C4-2B (cell line): ENCODE measurements around the gene NEDD4L.

Experiments used
- CTCF ChIP-seq: fragments of 450-650 bp; conservative IDR thresholded peaks from 2 replicates; pipeline ENCODE4 v1.5.1; 2017; ENCODE audit warnings: mild to moderate bottlenecking
- ZFX ChIP-seq: fragments of 450-650 bp; IDR thresholded peaks from 2 replicates; pipeline ENCODE4 v1.6.1; 2017

- TF ChIP-seq CTCF: no peak
- no peak for TF ChIP-seq ZFX
Observed at GRCh38 chr18:58169472-58169871, 125.4 kb downstream of the NEDD4L start.
